GM19324 (cell line): ENCODE data around the gene EXOC1L.
A peak's percentile ranks its signal among the peaks of the same experiment; 100 is the strongest.
"Not testable (repeated sequence)": the region's sequence is repeated elsewhere in the genome, so short reads cannot be mapped to it uniquely, and the experiment has no call there.

Experiments
- ATAC-seq: cut with Tn5 transposase; IDR thresholded peaks from one replicate; pipeline ENCODE4 v1.9.1; 2021; ENCODE audit warnings: mild to moderate bottlenecking, moderate library complexity; ENCODE audit not compliant: unreplicated experiment, low FRiP score

EXOC1L gene

DNA sequence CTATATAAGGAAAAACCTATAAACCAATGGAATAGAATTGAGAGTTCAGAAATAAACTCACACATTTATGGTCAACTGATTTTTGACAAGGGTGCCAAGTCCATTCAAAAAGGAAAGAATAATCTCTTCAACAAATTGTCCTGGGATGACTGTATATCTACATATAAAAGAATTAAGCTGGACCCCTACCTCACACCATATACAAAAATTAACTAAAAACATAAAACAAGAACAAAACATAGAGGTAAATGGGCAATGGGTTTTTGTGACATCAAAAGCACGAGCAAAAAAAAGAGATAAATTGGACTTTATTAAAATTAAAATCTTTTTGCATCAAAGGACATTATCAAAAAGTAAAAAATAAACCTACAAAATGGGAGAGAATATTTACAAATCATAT is 18.3 kb downstream of the EXOC1L start:
- ATAC-seq = no peak

DNA sequence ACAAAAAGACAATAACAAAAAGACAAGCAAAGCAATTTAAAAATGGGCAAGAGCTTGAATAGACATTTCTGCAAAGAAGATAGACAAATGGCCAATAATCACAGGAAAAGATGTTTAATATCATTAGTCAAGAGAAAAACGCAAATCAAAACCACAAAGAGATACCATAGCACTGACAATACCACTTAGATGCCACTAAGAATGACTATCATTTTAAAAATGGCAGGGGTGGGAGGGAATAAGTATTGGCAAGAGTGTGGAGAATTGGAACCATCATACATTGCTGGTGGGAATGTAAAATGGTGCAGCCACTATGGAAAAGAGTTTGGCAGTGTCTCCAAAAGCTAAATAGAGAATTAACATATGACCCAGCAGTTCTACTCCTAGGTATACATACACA is 18.8 kb downstream of the EXOC1L start:
- no peak for ATAC-seq

DNA sequence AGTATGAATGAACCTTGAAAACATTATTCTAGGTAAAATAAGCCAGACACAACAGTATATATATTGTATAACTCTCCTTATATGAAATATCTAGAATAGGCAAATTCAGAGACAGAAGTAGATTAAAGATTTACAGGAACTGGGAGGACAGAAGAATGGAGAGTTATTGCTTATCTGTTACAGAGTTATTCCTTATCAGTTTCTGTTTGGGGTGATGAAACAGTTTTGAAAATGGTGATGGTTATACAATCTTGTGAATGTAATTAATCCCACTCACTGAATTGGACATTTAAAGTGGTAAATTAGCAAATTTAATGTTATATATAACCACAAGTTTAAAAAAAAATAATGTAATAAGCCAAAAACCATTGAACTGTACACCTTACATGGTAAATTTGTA is 19.4 kb downstream of the EXOC1L start:
- ATAC-seq = no peak

DNA sequence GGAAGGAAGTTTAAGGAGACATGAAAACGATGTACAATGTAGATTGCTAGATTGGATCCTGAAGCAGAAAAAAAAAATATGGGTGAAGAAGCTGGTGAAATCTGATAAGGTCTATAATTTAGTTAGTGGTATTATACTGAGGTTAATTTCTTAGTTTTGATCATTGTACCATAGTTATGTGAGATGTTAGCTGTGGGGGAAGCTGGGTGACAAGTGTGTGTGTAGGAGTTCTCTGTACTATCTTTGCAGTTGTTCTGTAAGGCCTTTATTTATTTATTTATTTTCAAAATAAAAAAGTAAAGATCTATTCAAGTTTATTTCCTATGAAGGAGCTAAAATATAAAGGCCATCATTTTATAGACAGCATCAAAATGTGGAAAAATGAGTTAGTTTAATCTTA is 21.4 kb downstream of the EXOC1L start:
- no peak for ATAC-seq

DNA sequence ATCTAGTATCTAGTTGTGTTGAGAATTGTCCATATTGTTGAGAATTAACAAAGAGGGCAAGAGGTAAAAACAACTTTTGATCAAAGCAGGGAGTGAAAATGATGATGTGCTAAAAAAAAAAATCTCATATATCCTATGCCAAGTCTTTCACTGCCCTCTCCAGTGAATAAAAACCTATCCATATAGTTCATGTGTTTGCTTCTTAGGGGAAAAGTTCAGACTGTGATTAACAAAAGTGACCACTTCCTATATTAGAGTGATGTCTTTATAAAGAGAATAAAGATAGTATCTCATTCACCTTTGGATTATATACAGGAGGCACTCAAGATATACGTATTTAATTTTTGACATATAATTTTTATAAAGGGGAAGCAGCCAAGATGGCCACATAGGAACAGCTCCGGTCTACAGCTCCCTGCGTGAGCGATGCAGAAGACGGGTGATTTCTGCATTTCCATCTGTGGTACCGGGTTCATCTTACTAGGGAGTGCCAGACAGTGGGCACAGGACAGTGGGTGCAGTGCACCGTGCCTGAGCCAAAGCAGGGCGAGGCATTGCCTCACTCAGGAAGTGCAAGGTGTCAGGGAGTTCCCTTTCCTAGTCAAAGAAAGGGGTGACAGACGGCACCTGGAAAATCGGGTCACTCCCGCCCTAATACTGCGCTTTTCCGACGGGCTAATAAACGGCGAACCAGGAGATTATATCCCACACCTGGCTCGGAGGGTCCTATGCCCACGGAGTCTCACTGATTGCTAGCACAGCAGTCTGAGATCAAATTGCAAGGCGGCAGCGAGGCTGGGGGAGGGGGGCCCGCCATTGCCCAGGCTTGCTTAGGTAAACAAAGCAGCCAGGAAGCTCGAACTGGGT is 22.0 kb downstream of the EXOC1L start:
- ATAC-seq = not testable (repeated sequence)

DNA sequence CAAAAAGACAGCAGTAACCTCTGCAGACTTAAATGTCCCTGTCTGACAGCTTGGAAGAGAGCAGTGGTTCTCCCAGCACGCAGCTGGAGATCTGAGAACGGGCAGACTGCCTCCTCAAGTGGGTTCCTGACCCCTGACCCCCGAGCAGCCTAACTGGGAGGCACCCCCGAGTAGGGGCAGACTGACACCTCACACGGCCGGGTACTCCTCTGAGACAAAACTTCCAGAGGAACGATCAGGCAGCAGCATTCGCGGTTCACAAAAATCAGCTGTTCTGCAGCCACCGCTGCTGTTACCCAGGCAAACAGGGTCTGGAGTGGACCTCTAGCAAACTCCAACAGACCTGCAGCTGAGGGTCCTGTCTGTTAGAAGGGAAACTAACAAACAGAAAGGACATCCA is 22.7 kb downstream of the EXOC1L start:
- not testable (repeated sequence) for ATAC-seq

DNA sequence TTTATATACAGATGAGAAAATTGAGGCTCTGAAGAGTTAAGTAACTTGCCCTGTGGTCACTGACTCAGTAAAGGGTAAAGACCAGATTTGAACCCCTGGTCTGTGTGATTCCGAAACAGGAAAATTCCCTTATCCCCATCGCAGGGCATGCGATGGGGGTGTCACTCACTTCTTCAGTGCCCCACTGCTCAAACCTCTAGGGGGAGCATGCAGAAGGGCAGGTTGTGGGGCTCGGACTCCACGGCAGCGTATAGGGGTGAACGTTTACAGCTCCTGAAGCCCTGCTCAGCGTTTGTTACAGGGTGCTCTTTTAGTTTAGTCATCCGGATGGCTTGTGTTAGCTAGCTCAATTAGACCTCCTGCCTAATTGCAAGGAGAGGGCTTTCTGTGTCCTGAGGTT is 30.1 kb downstream of the EXOC1L start:
- no peak for ATAC-seq

DNA sequence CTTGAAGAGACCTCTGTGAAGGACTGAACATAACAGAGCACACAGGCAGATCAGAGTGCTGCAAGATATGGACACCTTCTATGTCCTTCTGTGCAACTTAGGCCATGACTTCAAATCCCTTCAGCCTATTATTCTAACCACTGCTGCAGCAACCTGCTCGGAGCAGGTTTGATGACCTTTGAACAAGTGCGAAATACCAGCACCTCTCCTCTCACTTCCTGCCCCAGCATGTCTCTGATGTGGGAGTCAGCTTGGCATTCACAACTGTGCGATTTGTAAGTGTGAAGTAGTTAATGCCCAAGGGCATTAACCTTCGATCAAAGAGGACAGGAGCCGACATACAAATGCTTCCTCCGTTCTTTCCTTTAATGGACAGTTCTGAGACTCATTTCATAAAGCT is 32.3 kb downstream of the EXOC1L start:
- ATAC-seq = no peak

DNA sequence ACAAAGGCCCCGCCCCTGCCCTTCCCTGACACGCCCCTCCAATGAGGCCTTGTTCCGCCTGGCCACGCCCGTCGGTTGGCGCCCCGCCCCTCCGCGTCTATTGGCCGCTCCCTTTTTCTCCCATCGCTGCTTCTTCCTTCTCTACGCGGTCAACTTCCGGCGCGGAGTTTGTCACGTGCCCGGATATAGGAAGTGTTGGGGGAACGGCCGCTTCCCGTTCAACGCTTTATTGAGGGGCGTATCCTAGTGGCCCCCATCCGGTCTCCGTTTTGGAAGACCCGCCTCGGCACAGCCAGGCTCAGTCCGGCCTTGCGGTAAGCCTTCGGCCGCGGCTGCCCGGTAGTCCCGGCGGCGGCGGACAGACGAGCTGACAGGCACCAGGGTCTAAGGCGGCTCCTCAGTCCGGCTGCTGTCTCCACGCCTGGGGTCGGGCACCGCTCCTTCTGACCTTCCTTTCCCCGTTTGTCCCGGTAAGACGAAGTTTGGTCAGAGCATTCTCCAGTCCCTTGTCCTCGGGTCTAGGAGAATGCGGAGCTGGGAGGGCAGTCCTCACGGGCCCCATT is 34.0 kb downstream of the EXOC1L start, which contains the start of gene EXOC1:
EXOC1 (plus strand) TSS at position 165 of the 563 bp plus-strand sequence. CDS start 4,676 bp downstream, outside the sequence.
- peak; percentile 99 for ATAC-seq

DNA sequence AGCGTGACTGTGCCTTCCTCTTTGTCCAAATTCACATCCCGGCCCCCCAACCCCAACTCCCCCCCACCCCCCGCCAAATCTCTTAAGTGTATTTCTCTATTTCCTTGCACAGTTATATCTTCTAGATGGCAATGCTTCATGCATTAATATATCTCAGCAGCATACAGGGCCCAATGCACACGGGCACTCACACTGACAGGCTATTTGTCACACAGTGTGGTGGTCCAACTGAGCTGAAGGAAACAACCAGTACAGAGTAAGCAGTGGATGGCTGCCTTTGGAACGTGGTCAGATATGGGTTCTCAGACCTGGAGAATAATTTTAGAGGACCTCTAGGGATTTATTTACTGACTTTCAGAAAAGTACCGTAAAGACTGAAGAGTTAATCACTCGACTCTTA is 34.5 kb downstream of the EXOC1L start:
- no peak for ATAC-seq

DNA sequence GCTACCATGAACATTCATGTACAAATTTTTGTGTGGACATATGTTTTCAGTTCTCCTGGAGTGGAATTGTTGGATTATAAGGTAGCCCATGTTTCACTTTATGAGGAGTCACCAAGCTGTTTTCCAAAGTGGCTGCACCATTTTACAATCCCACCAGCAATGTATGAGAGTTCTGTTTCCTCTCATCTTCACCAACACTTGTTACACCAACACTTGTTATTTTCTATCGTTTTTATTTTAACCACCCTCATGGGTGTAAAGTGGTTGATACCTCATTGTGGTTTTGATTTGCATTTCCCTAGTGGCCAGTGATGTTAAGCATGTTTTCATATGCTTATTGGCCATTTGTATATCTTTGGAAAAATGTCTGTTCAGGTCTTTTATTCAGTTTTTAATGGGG is 38.0 kb downstream of the EXOC1L start:
- no peak for ATAC-seq

DNA sequence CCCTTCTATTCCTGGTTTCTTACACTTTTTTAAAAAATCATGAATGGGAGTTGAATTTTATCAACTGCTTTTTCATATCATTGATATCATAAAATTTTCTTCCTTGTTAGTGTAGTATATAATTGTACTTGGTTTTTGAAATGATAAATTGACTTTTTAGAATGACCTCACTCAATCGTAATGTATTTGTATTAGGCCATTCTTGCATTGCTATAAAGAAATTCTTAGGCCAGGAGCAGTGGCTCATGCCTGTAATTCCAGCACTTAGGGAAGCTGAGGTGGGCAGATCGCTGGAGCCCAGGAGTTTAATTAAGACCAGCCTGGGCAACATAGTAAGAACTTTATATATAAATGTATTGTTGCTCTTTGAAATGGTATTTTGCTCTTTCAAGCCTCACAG is 40.1 kb downstream of the EXOC1L start:
- ATAC-seq = no peak

DNA sequence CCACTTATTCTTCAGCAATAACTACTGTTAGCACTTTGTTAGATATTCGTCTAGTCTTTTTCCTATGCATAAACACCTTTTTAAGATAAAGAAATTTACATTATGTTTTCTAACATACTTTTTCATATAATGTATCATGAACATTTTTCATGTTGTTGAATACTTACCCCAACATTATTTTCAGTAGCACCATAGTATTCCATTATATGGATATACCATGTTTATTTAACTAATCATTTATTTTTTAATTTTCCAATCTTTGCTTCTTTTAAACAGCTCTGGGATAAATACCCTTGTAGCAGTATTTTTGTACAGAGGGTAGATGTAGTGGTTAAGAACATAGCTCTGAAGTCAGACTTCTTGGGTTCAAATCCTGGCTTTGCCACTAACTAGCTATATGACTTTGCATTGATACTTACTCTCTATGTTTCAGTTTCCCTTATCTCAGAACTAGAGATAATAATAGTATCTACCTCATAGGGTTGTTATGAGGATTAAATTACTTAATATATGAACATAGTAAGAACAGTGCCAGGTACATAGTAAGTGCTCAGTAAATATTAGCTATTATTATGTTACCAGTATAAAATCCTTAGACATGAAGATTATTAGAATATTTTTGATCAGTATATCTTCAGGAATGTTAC is 45.1 kb downstream of the EXOC1L start:
- no peak for ATAC-seq

DNA sequence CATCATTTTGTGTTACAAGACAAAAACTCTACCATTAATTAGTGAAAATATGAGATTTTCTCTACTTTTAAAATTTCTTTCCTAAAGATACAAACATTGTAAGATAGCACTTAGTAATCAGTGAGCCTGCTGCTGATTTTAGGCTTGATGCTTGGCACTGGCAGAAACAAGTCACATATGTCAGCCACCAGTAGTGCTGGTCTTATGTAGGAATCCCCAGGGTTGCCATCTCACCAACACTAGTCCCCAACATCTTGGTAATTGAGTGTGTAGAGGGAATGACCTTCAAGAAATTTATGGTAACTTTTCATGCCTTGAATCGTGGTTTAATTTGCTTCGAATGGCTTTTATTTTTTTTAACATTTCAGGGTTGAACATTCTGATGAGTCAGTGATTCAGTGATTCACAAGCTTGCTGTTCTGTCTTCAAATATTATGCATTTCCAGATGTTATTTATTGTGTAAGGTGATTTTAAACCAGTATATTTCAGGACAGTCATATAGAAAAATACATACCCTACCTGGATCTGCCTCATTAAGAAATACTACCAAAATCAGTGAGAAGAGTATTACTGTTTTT is 45.7 kb downstream of the EXOC1L start:
- ATAC-seq = no peak

DNA sequence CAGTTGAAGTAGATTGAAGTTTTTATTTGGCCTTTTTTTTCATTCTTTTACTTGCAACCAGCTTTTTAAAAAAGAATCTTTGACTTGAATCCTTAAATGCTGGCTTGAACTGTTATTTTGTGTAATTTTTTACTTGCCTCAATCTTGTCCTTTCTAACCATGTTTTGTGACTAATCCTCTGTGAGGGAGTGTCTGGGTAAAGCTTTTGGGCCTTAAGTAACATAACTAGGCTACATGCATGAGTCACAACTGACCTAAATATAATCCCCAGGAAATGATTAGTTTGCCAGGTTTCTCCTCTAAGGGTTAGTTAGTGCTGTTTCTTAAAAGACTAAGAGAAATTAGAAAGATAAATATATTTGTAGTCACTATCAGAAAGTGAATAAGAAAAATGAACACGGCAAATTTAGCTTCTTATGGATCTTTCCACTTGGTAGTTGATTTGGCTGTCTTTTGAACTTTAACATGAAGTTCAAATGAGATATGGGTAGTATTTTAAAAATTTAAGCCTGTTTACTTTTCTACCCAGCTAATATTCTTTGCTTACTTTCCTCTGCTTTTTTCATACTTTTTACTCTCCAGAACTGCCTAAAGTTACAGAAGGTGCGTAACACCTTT is 46.8 kb downstream of the EXOC1L start:
- no peak for ATAC-seq

DNA sequence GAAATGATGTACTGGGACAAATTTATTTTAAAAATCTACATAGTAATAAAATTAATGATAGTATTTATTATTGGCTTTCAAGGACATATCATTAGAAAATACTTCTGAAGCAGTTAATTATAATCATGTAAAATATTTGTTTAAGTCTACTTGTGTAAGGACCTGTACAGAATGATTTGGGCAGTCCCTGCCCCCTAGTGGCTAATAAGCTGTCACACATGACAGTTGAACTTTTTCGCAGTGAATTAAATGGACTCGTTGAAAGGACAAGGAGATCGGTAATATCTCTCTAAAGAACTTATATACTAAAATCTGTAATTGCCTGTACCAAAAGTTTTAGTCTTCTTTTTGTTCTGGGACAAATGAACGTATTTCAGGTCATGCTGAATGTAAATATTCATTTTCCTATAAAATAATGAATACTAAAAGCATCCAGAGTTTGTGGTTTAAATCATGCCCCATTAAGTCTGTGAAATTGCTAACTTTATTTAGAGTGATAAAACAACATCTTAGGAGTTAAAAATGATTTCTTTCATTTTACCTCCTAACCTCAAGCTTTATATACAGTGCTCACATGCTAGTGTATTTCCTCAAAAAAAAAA is 47.5 kb downstream of the EXOC1L start:
- ATAC-seq = no peak

DNA sequence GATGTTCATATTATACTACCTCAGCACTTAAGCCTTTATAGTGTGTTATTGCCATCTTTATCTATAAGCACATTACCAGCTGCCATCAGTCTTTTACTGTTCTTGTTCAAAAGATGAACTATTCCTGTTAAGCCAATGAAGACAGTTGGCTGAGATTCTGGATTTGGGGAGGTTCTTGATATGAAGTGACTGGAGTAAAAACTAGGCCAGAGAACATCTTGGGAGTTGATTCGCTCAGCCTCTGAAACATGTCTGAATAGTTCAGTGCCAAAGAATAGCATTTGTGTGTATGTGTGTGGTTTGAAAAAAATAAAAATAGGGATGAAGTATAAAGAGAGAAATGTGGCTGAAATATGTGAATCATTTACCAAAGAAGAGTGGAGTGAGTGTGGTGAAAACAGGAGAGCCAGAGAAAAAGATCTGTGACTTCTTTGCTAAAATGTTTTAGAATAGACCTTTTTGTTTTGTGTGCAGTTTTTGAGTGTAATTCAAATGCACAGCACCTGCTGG is 49.0 kb downstream of the EXOC1L start:
- no peak for ATAC-seq

DNA sequence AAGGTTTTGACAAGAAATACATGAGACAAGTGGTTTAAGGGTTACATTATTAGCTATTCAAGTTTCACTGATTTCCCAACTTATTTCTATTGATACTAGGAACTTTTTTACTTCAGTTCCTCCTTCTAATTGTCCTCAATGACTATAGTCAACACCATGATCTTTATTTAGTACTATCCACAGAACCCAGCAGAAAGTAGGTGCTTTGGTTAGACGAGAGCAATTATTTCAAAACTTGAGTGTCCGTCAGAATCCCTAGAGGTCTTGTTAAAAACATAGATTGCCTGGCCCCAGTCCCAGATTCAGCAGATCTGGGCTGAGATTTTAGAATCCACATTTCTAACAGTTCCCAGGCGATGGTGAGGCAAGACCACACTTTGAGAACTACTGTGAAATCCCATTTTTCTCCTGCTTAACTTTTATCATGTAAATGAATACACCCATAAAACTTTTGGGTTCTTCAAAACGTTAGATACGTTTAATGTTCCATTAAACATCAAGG is 51.8 kb downstream of the EXOC1L start:
- ATAC-seq = no peak

DNA sequence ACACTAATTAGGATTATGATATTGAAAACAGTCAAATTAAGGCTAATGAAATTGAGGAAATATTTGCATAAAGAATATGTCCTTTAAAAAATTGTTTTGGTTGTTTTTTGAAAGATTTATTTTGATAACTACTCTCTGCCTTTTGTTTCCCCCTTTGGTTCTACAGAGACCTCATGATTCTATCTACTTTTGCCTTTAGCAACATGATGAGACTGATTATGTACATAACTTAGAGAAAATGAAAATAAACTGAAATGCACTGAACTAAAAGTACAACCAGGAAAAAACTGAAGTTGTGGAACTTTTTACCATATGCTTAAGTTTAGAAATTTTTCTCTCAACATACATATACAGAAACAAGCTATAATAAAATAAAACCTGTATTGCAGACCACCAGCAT is 55.2 kb downstream of the EXOC1L start:
- ATAC-seq = no peak

DNA sequence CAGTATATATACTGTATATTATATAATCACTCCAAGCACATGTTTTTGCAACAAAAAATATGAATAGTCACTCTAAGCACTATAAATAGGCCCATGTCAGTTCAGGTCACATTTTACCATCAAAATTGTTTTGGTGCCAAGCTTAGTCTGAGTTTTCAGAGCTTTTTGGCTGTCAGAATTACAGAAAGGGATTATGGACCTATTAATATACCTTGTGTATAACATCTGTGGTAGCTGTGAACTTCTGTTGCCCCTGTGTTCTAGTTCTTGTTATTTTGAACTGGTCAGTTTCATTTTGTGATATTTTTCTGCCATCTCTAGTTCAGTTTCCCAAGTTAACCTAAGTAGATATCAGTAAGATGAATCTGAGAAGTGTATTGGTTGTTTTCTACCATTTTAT is 56.8 kb downstream of the EXOC1L start:
- ATAC-seq = no peak
